Measurements from ENCODE around the gene FAM161A.

FAM161A gene

DNA sequence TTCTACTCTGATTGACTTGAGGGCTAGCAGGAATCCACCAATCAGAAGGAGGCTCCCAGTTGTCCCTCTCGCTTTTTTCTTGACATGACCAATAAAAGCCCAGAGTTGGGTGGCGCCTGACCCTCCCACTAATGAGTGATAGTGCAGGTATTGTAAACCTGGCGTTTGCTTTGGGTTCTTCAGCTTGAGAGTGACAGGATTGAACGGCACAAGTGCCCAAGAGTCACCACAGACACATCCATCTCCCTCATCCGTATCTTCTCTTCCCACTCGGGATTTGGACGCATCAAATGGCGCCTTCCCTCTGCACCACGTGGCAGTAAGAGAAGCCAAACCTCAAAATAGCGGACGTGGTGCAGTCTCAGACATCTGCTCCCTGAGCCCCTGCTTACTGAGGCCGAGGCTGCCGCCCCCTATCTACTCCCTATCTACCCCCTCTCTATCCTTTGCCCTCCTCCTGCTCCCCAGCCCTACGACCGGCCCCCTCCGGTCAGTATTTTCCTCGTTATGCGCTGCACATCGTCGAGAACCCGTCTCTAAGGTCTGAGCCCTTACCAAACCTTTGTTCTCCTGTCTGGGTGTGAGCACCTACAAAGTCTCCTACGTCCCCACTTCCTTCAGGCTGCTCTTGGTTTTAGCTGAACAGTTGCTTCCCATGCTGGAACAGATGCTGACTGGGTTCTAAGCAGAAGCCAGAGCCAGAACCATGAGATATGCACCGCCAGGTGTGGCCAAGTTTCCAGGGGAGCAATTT, 881 bp upstream of the FAM161A start (continued):
- TF ChIP-seq KLF10 (tag by site-specific recombination; IDR thresholded peaks at IDR 0.05) (no peak), ZNF521 (tag by site-specific recombination; IDR thresholded peaks at IDR 0.05) (no peak), RBAK (tag by site-specific recombination; IDR thresholded peaks at IDR 0.05) (no peak), SP2 (tag by site-specific recombination; IDR thresholded peaks at IDR 0.05) (peak; percentile 91), ZFP3 (tag by site-specific recombination; IDR thresholded peaks at IDR 0.05; ENCODE audit: low read depth) (no peak), ZSCAN4 (tag by site-specific recombination; IDR thresholded peaks at IDR 0.05) (no peak), ZNF239 (tag by site-specific recombination; IDR thresholded peaks at IDR 0.05) (no peak), ZBTB8A (tag by site-specific recombination; IDR thresholded peaks at IDR 0.05) (no peak), WT1 (tag by site-specific recombination; IDR thresholded peaks at IDR 0.05) (peak; percentile 60; the same call in 1 of the 2 replicates), ZNF138 (tag by site-specific recombination; IDR thresholded peaks at IDR 0.05; ENCODE audit: borderline replicate concordance) (no peak), TRIM28 (IDR thresholded peaks at IDR 0.05; ENCODE audit: borderline replicate concordance, low read length) (0 out of 2 replicates have a peak, but pooled peaks have one; percentile 56), HOXA7 (CRISPR knock-in tag; IDR thresholded peaks at IDR 0.05; ENCODE audit: borderline replicate concordance) (no peak), ZFP41 (tag by site-specific recombination; IDR thresholded peaks at IDR 0.05; ENCODE audit: borderline replicate concordance) (no peak), ZNF324 (tag by site-specific recombination; IDR thresholded peaks at IDR 0.05) (no peak), ZFP69B (tag by site-specific recombination; IDR thresholded peaks at IDR 0.05) (no peak), ZNF10 (tag by site-specific recombination; IDR thresholded peaks at IDR 0.05) (no peak), OSR2 (tag by site-specific recombination; IDR thresholded peaks at IDR 0.05) (no peak), PRDM10 (tag by site-specific recombination; IDR thresholded peaks at IDR 0.05) (peak; percentile 77), GLIS1 (tag by site-specific recombination; IDR thresholded peaks at IDR 0.05) (no peak; the same call in 1 of the 2 replicates), GLI4 (tag by site-specific recombination; IDR thresholded peaks at IDR 0.05) (no peak), ZNF76 (tag by site-specific recombination; IDR thresholded peaks at IDR 0.05; ENCODE audit: borderline replicate concordance, low read depth) (peak; percentile 40; the same call in 1 of the 2 replicates), IKZF3 (tag by site-specific recombination; IDR thresholded peaks at IDR 0.05) (0 out of 2 replicates have a peak, but pooled peaks have one; percentile 28), ZNF530 (tag by site-specific recombination; IDR thresholded peaks at IDR 0.05; ENCODE audit: low read depth) (no peak), YY1 (tag by site-specific recombination; IDR thresholded peaks at IDR 0.05) (no peak), GLI2 (tag by site-specific recombination; IDR thresholded peaks at IDR 0.05; ENCODE audit: borderline replicate concordance, low read depth) (no peak), YY2 (tag by site-specific recombination; IDR thresholded peaks at IDR 0.05) (no peak), ZNF777 (tag by site-specific recombination; IDR thresholded peaks at IDR 0.05; ENCODE audit: borderline replicate concordance) (0 out of 2 replicates have a peak, but pooled peaks have one; percentile 33), ZNF354C (tag by site-specific recombination; IDR thresholded peaks at IDR 0.05; ENCODE audit: borderline replicate concordance, low read depth) (no peak), ZNF555 (tag by site-specific recombination; conservative IDR thresholded peaks at IDR 0.05) (no peak), ZNF660 (tag by site-specific recombination; IDR thresholded peaks at IDR 0.05) (no peak), ZNF654 (tag by site-specific recombination; IDR thresholded peaks at IDR 0.05; ENCODE audit: low read depth) (no peak), ZNF596 (tag by site-specific recombination; IDR thresholded peaks at IDR 0.05) (no peak)
- TF ChIP-seq, protein P1, sequence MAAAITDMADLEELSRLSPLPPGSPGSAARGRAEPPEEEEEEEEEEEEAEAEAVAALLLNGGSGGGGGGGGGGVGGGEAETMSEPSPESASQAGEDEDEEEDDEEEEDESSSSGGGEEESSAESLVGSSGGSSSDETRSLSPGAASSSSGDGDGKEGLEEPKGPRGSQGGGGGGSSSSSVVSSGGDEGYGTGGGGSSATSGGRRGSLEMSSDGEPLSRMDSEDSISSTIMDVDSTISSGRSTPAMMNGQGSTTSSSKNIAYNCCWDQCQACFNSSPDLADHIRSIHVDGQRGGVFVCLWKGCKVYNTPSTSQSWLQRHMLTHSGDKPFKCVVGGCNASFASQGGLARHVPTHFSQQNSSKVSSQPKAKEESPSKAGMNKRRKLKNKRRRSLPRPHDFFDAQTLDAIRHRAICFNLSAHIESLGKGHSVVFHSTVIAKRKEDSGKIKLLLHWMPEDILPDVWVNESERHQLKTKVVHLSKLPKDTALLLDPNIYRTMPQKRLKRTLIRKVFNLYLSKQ (tag by site-specific recombination; IDR thresholded peaks at IDR 0.05; ENCODE audit: borderline replicate concordance): no peak

Data from HEK293 (cell line).